Measurements from ENCODE around the gene RNF214.

DNA sequence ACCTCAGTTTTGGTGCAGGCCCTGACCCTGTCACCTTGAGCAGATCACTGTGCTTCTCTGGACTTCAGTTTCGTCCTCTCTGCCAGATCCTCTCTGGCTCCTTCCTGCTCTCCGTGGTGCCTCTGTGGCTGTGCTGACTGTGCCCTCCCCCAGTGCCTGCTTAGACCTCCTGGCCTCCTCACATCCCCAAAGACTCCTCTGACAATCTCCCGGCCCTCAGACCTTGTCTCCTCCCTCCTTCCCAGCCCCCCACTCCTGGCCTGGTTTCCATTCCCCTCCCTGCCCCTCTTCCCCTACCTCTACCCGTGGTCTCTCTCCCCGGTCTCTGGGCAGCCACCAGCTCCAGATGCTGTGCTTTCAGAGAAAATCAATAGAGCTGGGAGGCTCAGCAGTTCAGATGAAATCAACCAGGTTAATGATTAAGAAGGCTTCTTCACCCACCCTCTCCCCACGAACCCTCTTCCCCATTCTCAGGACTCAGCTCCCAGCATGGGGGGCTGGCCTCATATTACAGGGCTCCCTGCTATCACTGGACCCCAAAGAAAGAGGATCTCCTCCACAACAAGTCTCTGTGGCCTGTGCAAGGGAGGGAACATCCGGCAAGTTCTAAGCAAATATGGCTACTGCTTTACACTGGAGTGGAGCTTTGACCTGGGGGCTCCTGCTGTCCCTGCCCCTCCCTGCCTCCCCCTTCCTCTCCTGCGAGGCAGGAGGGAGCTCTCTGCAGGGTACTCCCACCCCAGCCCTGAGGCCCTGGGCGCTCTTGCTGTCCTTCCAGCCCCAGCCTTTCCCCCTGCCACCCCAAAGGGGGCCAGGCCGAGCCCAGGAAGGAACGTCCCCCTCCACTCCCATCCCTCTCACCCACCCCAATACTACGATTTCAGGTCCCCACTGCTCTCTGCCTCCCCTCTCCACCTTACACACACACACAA is 67.1 kb downstream of the RNF214 start:
- no peak for TF ChIP-seq EZH2 (IDR thresholded peaks at IDR 0.05; ENCODE audit: borderline replicate concordance, low read depth, low read length, poor library complexity, severe bottlenecking)
- TF ChIP-seq, protein P1, sequence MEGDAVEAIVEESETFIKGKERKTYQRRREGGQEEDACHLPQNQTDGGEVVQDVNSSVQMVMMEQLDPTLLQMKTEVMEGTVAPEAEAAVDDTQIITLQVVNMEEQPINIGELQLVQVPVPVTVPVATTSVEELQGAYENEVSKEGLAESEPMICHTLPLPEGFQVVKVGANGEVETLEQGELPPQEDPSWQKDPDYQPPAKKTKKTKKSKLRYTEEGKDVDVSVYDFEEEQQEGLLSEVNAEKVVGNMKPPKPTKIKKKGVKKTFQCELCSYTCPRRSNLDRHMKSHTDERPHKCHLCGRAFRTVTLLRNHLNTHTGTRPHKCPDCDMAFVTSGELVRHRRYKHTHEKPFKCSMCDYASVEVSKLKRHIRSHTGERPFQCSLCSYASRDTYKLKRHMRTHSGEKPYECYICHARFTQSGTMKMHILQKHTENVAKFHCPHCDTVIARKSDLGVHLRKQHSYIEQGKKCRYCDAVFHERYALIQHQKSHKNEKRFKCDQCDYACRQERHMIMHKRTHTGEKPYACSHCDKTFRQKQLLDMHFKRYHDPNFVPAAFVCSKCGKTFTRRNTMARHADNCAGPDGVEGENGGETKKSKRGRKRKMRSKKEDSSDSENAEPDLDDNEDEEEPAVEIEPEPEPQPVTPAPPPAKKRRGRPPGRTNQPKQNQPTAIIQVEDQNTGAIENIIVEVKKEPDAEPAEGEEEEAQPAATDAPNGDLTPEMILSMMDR (conservative IDR thresholded peaks at IDR 0.05; ENCODE audit: low read depth, low read length) = no peak
